Measurements from ENCODE around the gene FICD.
"Not testable (repeated sequence)": the region's sequence is repeated elsewhere in the genome, so short reads cannot be mapped to it uniquely, and the experiment has no call there.

The FICD gene

GRCh38 chr12:108483213-108484059 lies 31.6 kb upstream of the FICD start:
- TF ChIP-seq JUND (IDR thresholded peaks at IDR 0.05; ENCODE audit: low read depth), result no peak
- in situ Hi-C loops (cut with HindIII; ENCODE audit: low pct_unique_long_range_greater_than_20kb, low sequenced_read_pairs), result no loop called here
- DNase-seq (ENCODE audit: low read depth in 1 of 2, low spot score in 1 of 2), result peak in 1 of 2 experiments; percentile 21

GRCh38 chr12:108484431-108484830 lies 30.6 kb upstream of the FICD start:
- in situ Hi-C loops (cut with HindIII; ENCODE audit: low pct_unique_long_range_greater_than_20kb, low sequenced_read_pairs), result no loop called here
- TF ChIP-seq JUND (IDR thresholded peaks at IDR 0.05; ENCODE audit: low read depth), result no peak
- no peak for DNase-seq (ENCODE audit: low read depth in 1 of 2, low spot score in 1 of 2)

GRCh38 chr12:108484845-108485244 lies 30.2 kb upstream of the FICD start:
- DNase-seq (ENCODE audit: low read depth in 1 of 2, low spot score in 1 of 2), result no peak
- TF ChIP-seq JUND (IDR thresholded peaks at IDR 0.05; ENCODE audit: low read depth), result no peak
- in situ Hi-C loops (cut with HindIII; ENCODE audit: low pct_unique_long_range_greater_than_20kb, low sequenced_read_pairs), result no loop called here

- in situ Hi-C loops (cut with HindIII; ENCODE audit: low pct_unique_long_range_greater_than_20kb, low sequenced_read_pairs); DNase-seq (ENCODE audit: low read depth in 1 of 2, low spot score in 1 of 2): not testable (repeated sequence)
Measured at GRCh38 chr12:108485371-108485770, 29.7 kb upstream of the FICD start.

GRCh38 chr12:108487029-108487428 lies 28.0 kb upstream of the FICD start:
- in situ Hi-C loops (cut with HindIII; ENCODE audit: low pct_unique_long_range_greater_than_20kb, low sequenced_read_pairs); DNase-seq (ENCODE audit: low read depth in 1 of 2, low spot score in 1 of 2): not testable (repeated sequence)

- no peak for DNase-seq (ENCODE audit: low read depth in 1 of 2, low spot score in 1 of 2)
Measured at GRCh38 chr12:108491256-108491655, 23.8 kb upstream of the FICD start.

GRCh38 chr12:108495054-108495453 lies 20.0 kb upstream of the FICD start:
- in situ Hi-C loops (cut with HindIII; ENCODE audit: low pct_unique_long_range_greater_than_20kb, low sequenced_read_pairs), result no loop called here
- no peak for TF ChIP-seq JUND (IDR thresholded peaks at IDR 0.05; ENCODE audit: low read depth)
- peak in 1 of 2 experiments; percentile 22 for DNase-seq (ENCODE audit: low read depth in 1 of 2, low spot score in 1 of 2)

More at GRCh38 chr12:108491256-108491655, 23.8 kb upstream of the FICD start:
- in situ Hi-C loops (cut with HindIII; ENCODE audit: low pct_unique_long_range_greater_than_20kb, low sequenced_read_pairs), result no loop called here
- no peak for TF ChIP-seq JUND (IDR thresholded peaks at IDR 0.05; ENCODE audit: low read depth)

GRCh38 chr12:108495823-108496579 lies 19.1 kb upstream of the FICD start:
- in situ Hi-C loops (cut with HindIII; ENCODE audit: low pct_unique_long_range_greater_than_20kb, low sequenced_read_pairs), result no loop called here
- no peak for DNase-seq (ENCODE audit: low read depth in 1 of 2, low spot score in 1 of 2)
- TF ChIP-seq JUND (IDR thresholded peaks at IDR 0.05; ENCODE audit: low read depth), result no peak

- no peak for DNase-seq (ENCODE audit: low read depth in 1 of 2, low spot score in 1 of 2)
- in situ Hi-C loops (cut with HindIII; ENCODE audit: low pct_unique_long_range_greater_than_20kb, low sequenced_read_pairs), result no loop called here
- TF ChIP-seq JUND (IDR thresholded peaks at IDR 0.05; ENCODE audit: low read depth), result no peak
Measured at GRCh38 chr12:108498136-108498535, 16.9 kb upstream of the FICD start.

GRCh38 chr12:108502922-108503321 lies 12.2 kb upstream of the FICD start:
- no peak for TF ChIP-seq JUND (IDR thresholded peaks at IDR 0.05; ENCODE audit: low read depth)
- in situ Hi-C loops (cut with HindIII; ENCODE audit: low pct_unique_long_range_greater_than_20kb, low sequenced_read_pairs), result no loop called here
- DNase-seq (ENCODE audit: low read depth in 1 of 2, low spot score in 1 of 2), result no peak

- in situ Hi-C loops (cut with HindIII; ENCODE audit: low pct_unique_long_range_greater_than_20kb, low sequenced_read_pairs), result no loop called here
- DNase-seq (ENCODE audit: low read depth in 1 of 2, low spot score in 1 of 2), result peak in 1 of 2 experiments; percentile 10
- TF ChIP-seq JUND (IDR thresholded peaks at IDR 0.05; ENCODE audit: low read depth), result no peak
Measured at GRCh38 chr12:108505129-108505528, 9.9 kb upstream of the FICD start.

GRCh38 chr12:108507971-108508642 lies 7.0 kb upstream of the FICD start:
- no peak for DNase-seq (ENCODE audit: low read depth in 1 of 2, low spot score in 1 of 2)
- no peak for TF ChIP-seq JUND (IDR thresholded peaks at IDR 0.05; ENCODE audit: low read depth)
- in situ Hi-C loops (cut with HindIII; ENCODE audit: low pct_unique_long_range_greater_than_20kb, low sequenced_read_pairs), result no loop called here

GRCh38 chr12:108509806-108510205 lies 5.3 kb upstream of the FICD start:
- no peak for TF ChIP-seq JUND (IDR thresholded peaks at IDR 0.05; ENCODE audit: low read depth)
- DNase-seq (ENCODE audit: low read depth in 1 of 2, low spot score in 1 of 2), result no peak
- in situ Hi-C loops (cut with HindIII; ENCODE audit: low pct_unique_long_range_greater_than_20kb, low sequenced_read_pairs), result no loop called here

Measured in T47D (cell line).